Measurements from ENCODE around the gene SCD5.

SCD5 gene

GRCh38 chr4:82697561-82697960 lies 101.0 kb downstream of the SCD5 start:
- H3K36me3 ChIP-seq, result no peaks in the 10 kb centered on the region
- no peak for DNase-seq
- TF ChIP-seq CTCF (IDR thresholded peaks at IDR 0.05; ENCODE audit: low read depth, low read length), result no peak
- H3K27me3 ChIP-seq, result no peaks in the 10 kb centered on the region
- no peaks in the 10 kb centered on the region for H3K9me3 ChIP-seq
- H3K4me1 ChIP-seq, result no peaks in the 10 kb centered on the region
- no peak overlapping the region for H3K4me3 ChIP-seq (ENCODE audit: low read depth, low read length)

- Histone ChIP-seq H3K4me3 (ENCODE audit: low read depth, low read length) (no peak overlapping the region), H3K36me3 (no peaks in the 10 kb centered on the region), H3K27me3 (no peaks in the 10 kb centered on the region), H3K4me1 (no peaks in the 10 kb centered on the region), H3K9me3 (no peaks in the 10 kb centered on the region)
- no peak for DNase-seq
- no peak for TF ChIP-seq CTCF (IDR thresholded peaks at IDR 0.05; ENCODE audit: low read depth, low read length)
Measured at GRCh38 chr4:82696117-82696860, 102.3 kb downstream of the SCD5 start.

- Histone ChIP-seq H3K9me3 (no peaks in the 10 kb centered on the region), H3K27me3 (no peaks in the 10 kb centered on the region), H3K4me3 (ENCODE audit: low read depth, low read length) (no peak overlapping the region), H3K4me1 (no peaks in the 10 kb centered on the region), H3K36me3 (no peaks in the 10 kb centered on the region)
- no peak for DNase-seq
- no peak for TF ChIP-seq CTCF (IDR thresholded peaks at IDR 0.05; ENCODE audit: low read depth, low read length)
Measured at GRCh38 chr4:82694892-82695291, 103.7 kb downstream of the SCD5 start.

GRCh38 chr4:82694046-82694445 lies 104.5 kb downstream of the SCD5 start:
- Histone ChIP-seq H3K27me3 (no peaks in the 10 kb centered on the region), H3K4me1 (no peaks in the 10 kb centered on the region), H3K4me3 (ENCODE audit: low read depth, low read length) (no peak overlapping the region), H3K9me3 (no peaks in the 10 kb centered on the region), H3K36me3 (no peaks in the 10 kb centered on the region)
- no peak for TF ChIP-seq CTCF (IDR thresholded peaks at IDR 0.05; ENCODE audit: low read depth, low read length)
- no peak for DNase-seq

GRCh38 chr4:82692101-82692780 lies 106.4 kb downstream of the SCD5 start:
- Histone ChIP-seq H3K4me3 (ENCODE audit: low read depth, low read length) (no peak overlapping the region), H3K36me3 (no peaks in the 10 kb centered on the region), H3K4me1 (no peaks in the 10 kb centered on the region), H3K9me3 (no peaks in the 10 kb centered on the region), H3K27me3 (no peaks in the 10 kb centered on the region)
- TF ChIP-seq CTCF (IDR thresholded peaks at IDR 0.05; ENCODE audit: low read depth, low read length), result no peak
- DNase-seq, result no peak

GRCh38 chr4:82691431-82691830 lies 107.2 kb downstream of the SCD5 start:
- no peak for DNase-seq
- Histone ChIP-seq H3K9me3 (no peaks in the 10 kb centered on the region), H3K36me3 (no peaks in the 10 kb centered on the region), H3K4me1 (no peaks in the 10 kb centered on the region), H3K27me3 (no peaks in the 10 kb centered on the region), H3K4me3 (ENCODE audit: low read depth, low read length) (no peak overlapping the region)
- no peak for TF ChIP-seq CTCF (IDR thresholded peaks at IDR 0.05; ENCODE audit: low read depth, low read length)
